Left forelimb (tissue), 1 donor: Measurements from ENCODE around the gene SPART.
"Not testable (repeated sequence)": the region's sequence is repeated elsewhere in the genome, so short reads cannot be mapped to it uniquely, and the experiment has no call there.

Source experiments
- DNase-seq: peaks from one replicate; pipeline ENCODE4 v3.0.0-alpha.2; 2018; ENCODE audit warnings: low spot score

SPART gene

DNA sequence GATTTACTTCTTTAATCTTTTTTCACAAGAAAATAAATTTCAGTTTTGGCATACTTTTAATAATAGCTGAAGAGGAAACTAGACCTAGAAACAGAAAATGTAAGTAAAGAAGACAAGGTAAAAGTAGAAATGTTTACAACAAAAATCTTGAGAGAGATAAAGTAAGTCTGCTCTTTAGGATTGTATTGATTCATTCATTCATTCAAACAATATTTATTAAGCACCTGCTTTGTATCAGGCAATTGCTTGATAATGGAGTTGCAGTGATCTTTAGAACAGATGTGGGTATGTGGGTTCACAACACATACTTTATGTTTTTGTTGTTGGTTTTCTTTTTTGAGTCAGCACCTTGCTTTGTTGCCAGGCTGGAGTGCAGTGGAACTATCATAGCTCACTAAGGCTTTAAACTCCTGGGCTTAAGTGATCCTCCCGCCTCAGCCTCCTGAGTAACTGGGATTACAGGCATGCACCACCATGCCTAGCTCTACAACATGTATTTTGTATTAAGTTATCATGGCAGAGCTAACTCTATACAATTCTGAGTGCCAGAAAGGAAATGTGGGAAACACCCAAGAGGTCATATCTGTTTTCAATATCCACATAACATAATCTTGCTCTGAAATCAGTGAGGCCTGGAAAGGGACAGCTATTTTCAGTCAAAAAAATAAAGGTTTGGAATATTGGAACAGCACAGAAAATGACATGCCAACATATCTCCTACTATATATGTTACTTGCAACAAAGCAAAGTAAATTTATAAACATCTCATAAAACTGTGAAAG lies 8.8 kb upstream of the SPART start:
- DNase-seq, result no peak

DNA sequence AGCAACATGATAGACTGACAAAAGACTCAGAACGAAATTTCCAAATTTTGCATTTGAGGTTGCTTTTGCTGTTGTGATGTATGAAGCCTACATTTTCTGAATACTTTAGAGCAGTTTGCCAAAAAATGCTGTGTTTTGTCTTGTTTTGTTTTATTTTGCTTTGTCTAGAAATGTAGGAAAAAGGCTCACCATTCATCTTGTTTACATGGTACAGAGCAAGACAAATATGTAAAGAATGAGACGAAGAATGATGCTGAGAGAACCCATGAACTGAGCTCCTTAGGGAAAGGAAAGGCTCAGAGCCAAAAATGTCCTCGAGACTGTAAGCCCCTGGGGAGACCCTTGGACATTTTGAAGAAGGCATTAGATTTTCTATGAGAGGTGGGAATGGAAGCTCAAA lies 6.8 kb upstream of the SPART start:
- no peak for DNase-seq

DNA sequence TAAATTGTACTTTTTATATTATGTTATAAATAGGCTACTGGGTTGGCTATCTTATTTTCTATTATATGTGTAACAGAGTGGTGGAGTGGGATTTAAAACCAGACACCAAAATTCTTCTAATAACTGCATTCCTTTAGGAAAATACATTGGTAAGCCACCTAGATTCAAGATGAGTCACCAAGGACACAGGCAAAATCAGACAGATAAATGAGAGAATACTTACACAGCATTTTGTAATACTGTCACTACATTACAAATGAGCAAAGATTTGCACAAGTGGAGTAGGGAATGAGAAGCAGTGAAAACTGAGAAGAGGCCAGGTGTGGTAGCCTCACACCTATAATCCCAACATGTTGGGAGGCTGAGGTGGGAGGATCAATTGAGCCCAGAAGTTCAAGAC lies 6.2 kb upstream of the SPART start:
- DNase-seq, result no peak

GRCh38 chr13:36347531-36348210 lies 1.5 kb upstream of the SPART start:
- no peak for DNase-seq

- DNase-seq, result peak; percentile 82
Measured at GRCh38 chr13:36345438-36346221, 564 bp downstream of the SPART start.

DNA sequence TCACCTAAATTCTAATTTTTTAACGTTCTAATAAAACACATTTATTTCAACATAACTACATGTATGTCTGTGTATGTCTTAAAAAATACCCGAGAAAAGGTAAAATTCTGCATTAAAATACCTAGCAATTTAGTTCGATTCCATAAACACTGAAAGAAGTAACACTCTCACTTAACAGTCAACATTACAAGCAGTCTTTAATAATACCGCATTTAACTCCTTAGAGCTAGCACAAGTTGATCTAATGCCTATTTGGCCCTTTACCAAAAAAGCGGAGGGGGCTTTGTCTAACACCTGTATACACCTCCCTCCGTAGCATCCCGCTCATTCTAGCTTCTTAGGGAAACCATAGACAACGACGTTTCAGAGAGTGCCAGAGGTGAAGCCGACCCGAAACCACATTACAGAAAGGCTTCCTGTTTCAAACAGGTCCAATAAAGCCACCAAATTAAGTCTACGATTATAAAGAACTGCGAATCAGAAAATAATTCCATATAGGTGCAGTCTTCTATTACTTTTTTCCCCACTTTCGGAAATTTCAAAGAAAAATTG lies 1.2 kb downstream of the SPART start:
- no peak for DNase-seq

- DNase-seq, result no peak
Measured at GRCh38 chr13:36344173-36344572, 2.0 kb downstream of the SPART start.

GRCh38 chr13:36343766-36344165 lies 2.4 kb downstream of the SPART start:
- DNase-seq, result no peak

GRCh38 chr13:36342715-36343114 lies 3.5 kb downstream of the SPART start:
- no peak for DNase-seq

- no peak for DNase-seq
Measured at GRCh38 chr13:36341718-36342117, 4.5 kb downstream of the SPART start.

DNA sequence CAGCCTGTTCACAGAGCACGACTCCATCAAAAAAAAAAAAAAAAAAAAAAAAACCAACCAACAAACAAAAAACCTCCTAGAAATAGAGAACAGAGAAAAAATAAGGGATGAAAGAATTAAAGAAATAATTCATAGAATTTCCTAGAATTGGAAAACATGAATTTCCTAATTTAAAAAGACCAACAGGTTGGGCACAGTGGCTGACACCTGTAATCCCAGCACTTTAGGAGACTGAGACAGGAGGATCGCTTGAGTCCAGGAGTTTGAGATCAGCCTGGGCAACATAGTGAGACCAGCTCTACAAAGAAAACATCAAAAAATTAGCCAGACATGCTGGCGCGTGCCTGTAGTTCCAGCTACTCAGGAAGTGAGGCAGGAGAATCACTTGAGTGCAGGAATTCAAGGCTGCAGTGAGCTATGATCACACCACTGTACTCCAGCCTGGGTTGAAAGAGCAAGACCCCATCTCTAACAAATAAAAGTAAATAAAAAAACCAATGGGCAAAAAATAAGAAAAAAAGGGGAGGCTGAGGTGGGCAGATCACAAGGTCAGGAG lies 6.5 kb downstream of the SPART start:
- DNase-seq, result no peak

- DNase-seq, result no peak
Measured at GRCh38 chr13:36337938-36338641, 8.1 kb downstream of the SPART start.

DNA sequence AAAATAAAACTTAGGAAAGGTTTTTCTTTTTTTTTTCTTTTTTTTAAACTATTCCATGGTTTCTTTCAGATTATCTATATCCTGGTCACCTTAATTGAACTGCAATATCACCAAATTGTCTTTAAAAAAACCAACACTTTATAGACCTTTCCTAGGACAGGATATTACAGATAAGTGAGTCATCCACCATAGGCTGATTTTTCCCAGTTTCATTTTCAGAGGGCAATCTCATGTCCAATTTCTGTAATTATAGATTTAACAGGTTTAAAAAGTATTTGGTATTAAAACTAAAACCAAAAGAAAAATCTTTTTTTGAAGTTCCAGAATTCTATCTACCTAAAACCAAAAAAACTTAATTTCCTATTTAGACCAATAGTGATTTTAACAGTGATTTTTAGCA lies 13.2 kb downstream of the SPART start:
- no peak for DNase-seq

DNA sequence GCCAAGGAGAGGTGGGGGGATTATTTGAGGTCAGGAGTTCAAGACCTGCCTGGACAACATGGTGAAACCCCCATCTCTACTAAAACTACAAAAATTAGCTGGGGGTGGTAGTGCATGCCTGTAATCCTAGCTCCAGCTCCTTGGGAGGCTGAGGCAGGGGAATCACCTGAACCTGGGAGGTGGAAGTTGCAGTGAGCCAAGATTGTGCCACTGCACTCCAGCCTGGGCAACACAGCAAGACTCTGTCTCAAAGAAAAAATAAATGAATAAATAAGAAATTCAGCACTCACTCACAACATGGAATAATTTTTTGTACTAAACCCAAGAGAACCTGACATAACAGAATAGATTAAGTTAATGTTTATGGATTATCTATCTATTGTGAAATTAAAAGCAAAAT lies 13.9 kb downstream of the SPART start:
- not testable (repeated sequence) for DNase-seq

- DNase-seq, result no peak
Measured at GRCh38 chr13:36331280-36331679, 14.9 kb downstream of the SPART start.

GRCh38 chr13:36329361-36329760 lies 16.8 kb downstream of the SPART start:
- no peak for DNase-seq

DNA sequence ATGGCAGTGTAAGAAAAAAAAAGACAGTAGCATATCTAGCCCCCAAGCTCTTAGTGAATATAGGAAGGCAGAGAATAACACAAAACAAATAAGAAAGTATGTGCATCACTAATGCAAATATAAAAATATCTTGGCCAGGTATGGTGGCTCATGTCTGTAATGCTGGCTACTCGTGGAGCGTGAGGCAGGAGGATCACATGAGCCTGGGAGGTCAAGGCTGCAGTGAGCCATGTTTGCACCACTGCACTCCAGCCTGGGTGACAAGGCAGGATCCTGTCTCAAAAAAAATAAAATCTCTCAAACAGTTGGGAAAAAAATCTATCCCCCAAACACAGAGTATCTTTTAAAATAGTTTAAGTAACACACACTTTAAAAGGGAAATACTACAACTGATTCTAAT lies 17.4 kb downstream of the SPART start:
- DNase-seq, result no peak

GRCh38 chr13:36325912-36326311 lies 20.3 kb downstream of the SPART start:
- no peak for DNase-seq

- not testable (repeated sequence) for DNase-seq
Measured at GRCh38 chr13:36324881-36325280, 21.3 kb downstream of the SPART start.

DNA sequence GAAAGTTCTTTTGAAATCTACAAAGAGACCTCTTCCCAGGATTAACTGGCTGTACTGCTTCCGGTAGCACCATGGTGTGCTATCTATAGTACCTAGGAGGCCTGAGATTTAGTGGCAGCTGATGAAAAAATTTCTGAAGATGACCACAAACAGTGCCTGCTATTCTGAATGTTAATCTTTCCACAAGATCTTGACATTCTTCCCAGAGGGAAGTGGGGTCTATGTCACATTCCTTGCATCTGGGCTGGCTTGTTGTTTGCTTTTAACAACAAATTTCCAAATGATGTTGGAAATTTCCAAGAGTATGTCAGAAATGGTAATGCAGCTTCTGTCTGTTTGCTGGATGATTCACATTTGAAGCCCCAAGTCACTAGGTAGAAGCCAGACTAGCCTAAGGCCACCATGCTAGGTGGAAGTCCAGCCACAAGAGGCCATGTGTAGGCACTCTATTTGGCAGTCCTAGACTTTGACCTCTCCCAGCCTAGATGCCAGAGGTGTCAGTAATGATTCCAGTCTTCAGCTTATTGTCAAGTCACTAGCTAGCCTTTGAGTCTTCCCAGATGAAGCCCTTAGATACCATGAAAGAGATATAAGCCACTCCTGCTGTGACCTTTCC lies 22.1 kb downstream of the SPART start:
- no peak for DNase-seq

- DNase-seq, result no peak
Measured at GRCh38 chr13:36323408-36323807, 22.8 kb downstream of the SPART start.
